Natural killer cell treated with Interleukin-12 subunit alpha and Interleukin-12 subunit beta and Interleukin-15 and Interleukin-18, amount 100 ng/mL, for 72 hours (primary cell): Measurements from ENCODE around the gene KCTD10. TPM values are rescaled to one million over a fixed set of nuclear protein-coding genes. Genes with fewer than 3 reads are reported as not detected.
"Not testable (repeated sequence)": the region's sequence is repeated elsewhere in the genome, so short reads cannot be mapped to it uniquely, and the experiment has no call there.

Source experiments
- ATAC-seq, 2 donors: fragments of 150-1000 bp; cut with Tn5 transposase in 1 of 2; sonication (Bioruptor Pico), chemical (Tn5 transposase) in 1 of 2; 2 replicates each; pipeline ENCODE4 v1.10.0; 2021
- DNase-seq: peaks from one replicate; pipeline ENCODE4 v3.0.0; 2022; ENCODE audit warnings: low spot score
- H3K27ac Mint-ChIP-seq, 2 donors: 1 replicate in 1 of 2; 2 replicates in 1 of 2; pipeline ENCODE4 v1.8.0; 2022; ENCODE audit warnings: mixed read lengths in 2 of 2, mild to moderate bottlenecking in 1 of 2, moderate library complexity in 1 of 2
- H3K27me3 Mint-ChIP-seq, 2 donors: 1 replicate in 1 of 2; 2 replicates in 1 of 2; pipeline ENCODE4 v1.8.0; 2022; ENCODE audit warnings: mixed read lengths in 2 of 2
- H3K36me3 Mint-ChIP-seq: one replicate; pipeline ENCODE4 v1.8.0; 2022; ENCODE audit warnings: mixed read lengths
- H3K4me1 Mint-ChIP-seq, 2 donors: 1 replicate in 1 of 2; 2 replicates in 1 of 2; pipeline ENCODE4 v1.8.0; 2022; ENCODE audit warnings: low read depth in 2 of 2, mixed read lengths in 2 of 2, mild to moderate bottlenecking in 1 of 2
- H3K4me3 Mint-ChIP-seq: one replicate; pipeline ENCODE4 v1.8.0; 2022; ENCODE audit warnings: mixed read lengths
- H3K9me3 Mint-ChIP-seq: 2 replicates; pipeline ENCODE4 v1.8.0; 2022; ENCODE audit warnings: mixed read lengths
- total RNA-seq, 2 donors: library from RNA; stranded (reverse); gene quantifications; one replicate each; pipeline ENCODE4 v1.2.3, GENCODE V29; 2022

The KCTD10 gene
- total RNA-seq, 2 donors from 2014 or later: 49.9 to 92.0 TPM

DNA sequence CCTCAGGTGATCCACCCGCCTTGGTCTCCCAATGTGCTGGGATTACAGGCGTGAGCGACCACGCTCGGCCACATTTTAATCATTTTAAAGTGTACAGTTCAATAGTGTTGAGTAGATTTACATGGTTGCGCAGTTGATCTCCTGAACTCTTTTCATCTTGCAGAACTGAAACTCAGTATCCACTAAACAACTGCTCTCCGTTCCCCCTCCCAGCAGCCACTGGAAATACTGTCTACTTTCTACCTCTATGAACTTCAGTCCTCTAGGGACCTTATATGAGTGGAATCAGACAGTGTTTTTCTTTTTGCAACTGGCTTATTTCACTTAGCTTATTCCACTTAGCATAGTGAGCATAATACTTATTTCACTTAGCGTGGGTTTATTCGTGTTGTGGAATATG, 53.7 kb downstream of the KCTD10 start:
- DNase-seq (no peak), ATAC-seq (no peak)
- Mint-ChIP-seq H3K9me3 (no peaks in the 10 kb centered on the region), H3K27me3 (peaks cover 20 to 26% of the 10 kb centered on the region in 2 donors), H3K4me1 (no peaks in the 10 kb centered on the region), H3K4me3 (no peak overlapping the region), H3K27ac (no peak overlapping the region), H3K36me3 (no peaks in the 10 kb centered on the region)

GRCh38 chr12:109422251-109422650, 54.8 kb downstream of the KCTD10 start:
- Mint-ChIP-seq H3K36me3 (no peaks in the 10 kb centered on the region), H3K4me3 (no peak overlapping the region), H3K9me3 (no peaks in the 10 kb centered on the region), H3K4me1 (no peaks in the 10 kb centered on the region), H3K27me3 (peaks cover 20 to 26% of the 10 kb centered on the region in 2 donors), H3K27ac (no peak overlapping the region)
- DNase-seq: no peak
- ATAC-seq: no peak

- Mint-ChIP-seq H3K4me1 (no peaks in the 10 kb centered on the region), H3K27ac (no peak overlapping the region), H3K9me3 (no peaks in the 10 kb centered on the region), H3K36me3 (no peaks in the 10 kb centered on the region), H3K27me3 (peaks cover 18 to 26% of the 10 kb centered on the region in 2 donors), H3K4me3 (no peak overlapping the region)
- no peak for ATAC-seq
- no peak for DNase-seq
These were observed 55.6 kb downstream of the KCTD10 start for GRCh38 chr12:109421355-109422087.

- no peaks in the 10 kb centered on the region for H3K36me3 Mint-ChIP-seq
- ATAC-seq (no peak), DNase-seq (no peak)
- H3K27ac Mint-ChIP-seq: no peak overlapping the region
- H3K4me3 Mint-ChIP-seq: no peak overlapping the region
- peaks cover 18 to 22% of the 10 kb centered on the region in 2 donors for H3K27me3 Mint-ChIP-seq
- H3K9me3 Mint-ChIP-seq: no peaks in the 10 kb centered on the region
- H3K4me1 Mint-ChIP-seq: no peaks in the 10 kb centered on the region
These were observed 58.1 kb downstream of the KCTD10 start for GRCh38 chr12:109418848-109419480.

DNA sequence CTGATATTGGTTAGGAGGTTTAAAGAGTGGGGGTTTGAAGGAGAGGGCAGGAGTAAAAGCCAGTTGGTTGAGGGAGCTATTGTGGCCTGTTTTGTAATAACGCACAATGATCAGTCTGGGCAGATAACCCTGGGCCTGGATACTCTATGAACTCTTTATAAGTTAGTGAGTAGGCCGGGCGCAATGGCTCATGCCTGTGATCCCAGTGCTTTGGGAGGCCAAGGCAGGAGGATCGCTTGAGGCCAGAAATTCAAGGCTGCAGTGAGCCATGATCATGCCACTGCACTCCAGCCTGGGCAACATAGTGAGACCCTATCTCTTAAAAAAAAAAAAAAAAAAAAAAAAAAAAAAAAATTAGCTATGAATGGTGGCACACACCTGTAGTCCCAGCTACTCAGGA, 71.0 kb downstream of the KCTD10 start:
- DNase-seq, H3K4me1 Mint-ChIP-seq, H3K9me3 Mint-ChIP-seq, H3K27ac Mint-ChIP-seq, H3K36me3 Mint-ChIP-seq, H3K4me3 Mint-ChIP-seq, ATAC-seq: not testable (repeated sequence)
- peaks cover 11 to 33% of the 10 kb centered on the region in 2 donors for H3K27me3 Mint-ChIP-seq

- H3K36me3 Mint-ChIP-seq, H3K9me3 Mint-ChIP-seq, ATAC-seq, H3K4me1 Mint-ChIP-seq, H3K4me3 Mint-ChIP-seq, H3K27ac Mint-ChIP-seq, DNase-seq: not testable (repeated sequence)
- peaks cover 13 to 39% of the 10 kb centered on the region in 2 donors for H3K27me3 Mint-ChIP-seq
These were observed 72.3 kb downstream of the KCTD10 start for GRCh38 chr12:109404841-109405240.

Other genes starting within 250 kb of the KCTD10 start
- not detected for gene FOXN4, start 168.0 kb downstream of the KCTD10 start, total RNA-seq
- not detected for gene MYO1H, start 129.4 kb downstream of the KCTD10 start, total RNA-seq
- gene UBE3B, start 334 bp upstream of the KCTD10 start, total RNA-seq: 10 to 100 TPM; 38.9 to 39.2 TPM
- 10 to 100 TPM; 36.4 to 40.2 TPM for gene MMAB, start 96.2 kb upstream of the KCTD10 start, total RNA-seq
- gene MVK, start 96.5 kb upstream of the KCTD10 start, total RNA-seq: 10 to 100 TPM; 23.1 to 27.5 TPM
- gene FAM222A, start 236.5 kb upstream of the KCTD10 start, total RNA-seq: 1 to 10 TPM; 1.2 to 1.8 TPM